GM12892 (cell line): ENCODE data around the gene GPR173.

Experiments used
- POLR2A ChIP-seq: IDR thresholded peaks from 2 replicates; pipeline ENCODE4 v1.6.1; 2011; ENCODE audit warnings: low read depth, low read length, control low read depth
- POLR2AphosphoS5 ChIP-seq: IDR thresholded peaks from 2 replicates; pipeline ENCODE4 v1.6.1; 2011; ENCODE audit warnings: low read depth, low read length, control low read depth
- TAF1 ChIP-seq: IDR thresholded peaks from 2 replicates; pipeline ENCODE4 v1.6.1; 2011; ENCODE audit warnings: low read depth, mild to moderate bottlenecking, control low read depth, low read length, borderline replicate concordance

DNA sequence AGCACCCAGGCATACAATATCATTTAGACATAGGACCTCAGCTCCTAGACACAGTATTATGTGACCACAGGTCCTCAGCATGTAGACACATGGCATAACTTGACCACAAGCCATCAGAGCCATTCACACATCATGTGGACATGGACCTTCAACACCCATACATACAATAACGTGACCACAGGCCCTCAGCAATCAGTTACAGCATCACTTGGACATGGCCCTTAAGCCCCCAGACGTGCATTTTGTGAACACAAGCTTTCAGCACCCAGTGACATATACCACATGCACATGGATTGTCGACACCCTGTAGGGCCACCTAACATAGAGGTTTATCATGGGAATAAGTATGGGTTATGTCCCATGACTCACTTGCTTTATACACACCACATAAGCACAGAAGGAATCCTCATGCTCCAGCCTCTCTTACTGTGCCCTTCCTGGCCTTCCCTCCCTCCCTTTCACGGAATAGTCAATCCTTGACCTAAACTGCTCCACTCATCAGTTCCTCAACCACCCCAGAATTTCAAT is 35.5 kb downstream of the GPR173 start:
- TF ChIP-seq POLR2A, result no peak
- peak; percentile 37; the same call in 1 of the 2 replicates for TF ChIP-seq POLR2AphosphoS5
- no peak for TF ChIP-seq TAF1
